Caco-2 (cell line): Measurements from ENCODE around the gene TEN1. TPM values are rescaled to one million over a fixed set of nuclear protein-coding genes. Genes with fewer than 3 reads are reported as not detected.

Experiments used
- BruUV-seq: library from RNA; stranded (reverse); fragments of 400-500 nt; replicated peaks from 2 replicates; lab custom pipeline; 2021; lab: Mats Ljungman, UMichigan
- CTCF ChIA-PET: fragments of 300-600 bp; sonication (Branson Sonifier 250); formaldehyde crosslinking; loops from one replicate; lab custom pipeline; 2022; ENCODE audit warnings: antibody characterized with exemption; lab: Charles Lee
- POLR2A ChIA-PET: fragments of 300-600 bp; sonication (Branson Sonifier 250); formaldehyde crosslinking; loops from one replicate; lab custom pipeline; 2022; ENCODE audit warnings: antibody characterized with exemption; lab: Charles Lee
- DNase-seq, 2 experiments: peaks; one replicate each; pipeline versions ENCODE4 v3.0.0 to v3.0.0-alpha.2; 2020 to 2022
- H3K27me3 ChIP-seq: replicated peaks from 2 replicates; pipeline ENCODE4 v1.6.0; 2011; ENCODE audit warnings: low read length; ENCODE audit not compliant: control insufficient read depth, insufficient read depth
- H3K36me3 ChIP-seq: 2 replicates; pipeline ENCODE4 v1.5.1; 2011; ENCODE audit warnings: low read length; ENCODE audit not compliant: control insufficient read depth, insufficient read depth
- H3K4me1 ChIP-seq: fragments of 250-450 bp; sonication (Bioruptor Pico); 2 replicates; pipeline ENCODE4 v1.5.1; 2020; ENCODE audit warnings: mild to moderate bottlenecking
- H3K4me3 ChIP-seq: 2 replicates; pipeline ENCODE4 v1.5.1; 2011; ENCODE audit warnings: low read depth, mild to moderate bottlenecking, control low read depth, low read length
- H3K9me3 ChIP-seq: fragments of 250-450 bp; sonication (Bioruptor Pico); 2 replicates; pipeline ENCODE4 v1.5.1; 2020; ENCODE audit warnings: mild to moderate bottlenecking, moderate library complexity
- H3K27ac Mint-ChIP-seq: one replicate; pipeline ENCODE4 v1.8.0; 2022; ENCODE audit warnings: mixed read lengths; ENCODE audit not compliant: unreplicated experiment
- H3K27me3 Mint-ChIP-seq: one replicate; pipeline ENCODE4 v1.8.0; 2022; ENCODE audit warnings: mixed read lengths; ENCODE audit not compliant: insufficient read depth, unreplicated experiment
- H3K36me3 Mint-ChIP-seq: one replicate; pipeline ENCODE4 v1.8.0; 2022; ENCODE audit warnings: mild to moderate bottlenecking, mixed read lengths; ENCODE audit not compliant: insufficient read depth, unreplicated experiment
- H3K4me1 Mint-ChIP-seq: one replicate; pipeline ENCODE4 v1.8.0; 2022; ENCODE audit warnings: low read depth, mixed read lengths; ENCODE audit not compliant: unreplicated experiment
- H3K4me3 Mint-ChIP-seq: one replicate; pipeline ENCODE4 v1.8.0; 2022; ENCODE audit warnings: mild to moderate bottlenecking, moderate library complexity, mixed read lengths; ENCODE audit not compliant: unreplicated experiment
- H3K9me3 Mint-ChIP-seq: one replicate; pipeline ENCODE4 v1.8.0; 2022; ENCODE audit warnings: mixed read lengths; ENCODE audit not compliant: unreplicated experiment
- CTCF ChIP-seq, 2 experiments: fragments of 200-600 bp in 1 of 2; IDR thresholded peaks; 1 replicate in 1 of 2; 2 replicates in 1 of 2; pipeline versions ENCODE4 v1.5.1 to v1.8.0; 2011 to 2022; ENCODE audit warnings: antibody characterized with exemption in 1 of 2, control low read depth in 1 of 2, inconsistent platforms in 1 of 2, low read depth in 1 of 2, low read length in 1 of 2, mild to moderate bottlenecking in 1 of 2, moderate library complexity in 1 of 2; ENCODE audit not compliant: insufficient read depth in 1 of 2, severe bottlenecking in 1 of 2, unreplicated experiment in 1 of 2
- intact Hi-C: fragments of 100-400 bp; cut with micrococcal nuclease; formaldehyde crosslinking; loops from one replicate; pipeline ENCODE4 v1.10.0; 2022; ENCODE audit not compliant: unreplicated experiment
- total RNA-seq: library from RNA; stranded (reverse); gene quantifications from 2 replicates; pipeline ENCODE4 v1.2.3, GENCODE V29; 2022

The TEN1 gene
- total RNA-seq, 1 experiment from 2014 or later: 20.3 TPM

- peaks cover 17% of the 10 kb centered on the region for H3K36me3 Mint-ChIP-seq
- intact Hi-C loops: loop anchor here (1.0 to 2.0 kb wide), 2 partner anchors 36 to 63 kb away; no protein-coding TSS in a partner anchor
- no TSS peak for BruUV-seq
- DNase-seq: no peak
- TF ChIP-seq CTCF (IDR thresholded peaks at IDR 0.05; ENCODE audit: insufficient read depth in 1 of 2, low read depth in 1 of 2, low read length in 1 of 2, severe bottlenecking in 1 of 2, unreplicated experiment in 1 of 2): no peak
- ChIA-PET CTCF (interaction anchor here (0.5 to 1.2 kb wide), 6 partner anchors 23 to 73 kb away, joined by 3 to 11 read pairs (median 6); partner anchors contain the start of gene MRPL38), POLR2A (interaction anchor here (0.6 to 1.3 kb wide), 13 partner anchors 8 to 412 kb away, joined by 3 to 15 read pairs (median 4); partner anchors contain the start of genes ACOX1, MRPL38, PRPSAP1 and TEN1)
- no peaks in the 10 kb centered on the region; the same call in none of the 2 replicates for H3K36me3 ChIP-seq
- no peaks in the 10 kb centered on the region for H3K4me1 Mint-ChIP-seq
- peak overlapping the region; percentile 17 for H3K4me3 ChIP-seq
- no peaks in the 10 kb centered on the region for H3K9me3 Mint-ChIP-seq
- peak overlapping the region; percentile 79 for H3K27ac Mint-ChIP-seq
- peak overlapping the region; percentile 79 for H3K4me3 Mint-ChIP-seq
- H3K27me3 ChIP-seq: no peaks in the 10 kb centered on the region
- H3K4me1 ChIP-seq: no peaks in the 10 kb centered on the region
- H3K9me3 ChIP-seq: no peaks in the 10 kb centered on the region
- H3K27me3 Mint-ChIP-seq: no peaks in the 10 kb centered on the region
Observed at GRCh38 chr17:75941442-75941819, 37.6 kb upstream of the TEN1 start.

- no peaks in the 10 kb centered on the region for H3K27me3 ChIP-seq
- no peaks in the 10 kb centered on the region for H3K4me1 Mint-ChIP-seq
- no peak overlapping the region for H3K4me3 ChIP-seq
- peaks cover 26% of the 10 kb centered on the region for H3K36me3 Mint-ChIP-seq
- ChIA-PET CTCF (interaction anchor here (0.7 kb wide), 1 partner anchor 516 kb away, joined by 5 read pairs; no protein-coding TSS in a partner anchor), POLR2A (no interaction called here)
- TF ChIP-seq CTCF (IDR thresholded peaks at IDR 0.05; ENCODE audit: insufficient read depth in 1 of 2, low read depth in 1 of 2, low read length in 1 of 2, severe bottlenecking in 1 of 2, unreplicated experiment in 1 of 2): no peak
- intact Hi-C loops: no loop called here
- H3K27ac Mint-ChIP-seq: no peak overlapping the region
- H3K9me3 ChIP-seq: no peaks in the 10 kb centered on the region
- no peaks in the 10 kb centered on the region for H3K4me1 ChIP-seq
- DNase-seq: no peak
- BruUV-seq: no TSS peak
- no peaks in the 10 kb centered on the region for H3K27me3 Mint-ChIP-seq
- H3K36me3 ChIP-seq: no peaks in the 10 kb centered on the region; the same call in none of the 2 replicates
- H3K4me3 Mint-ChIP-seq: no peak overlapping the region
- H3K9me3 Mint-ChIP-seq: no peaks in the 10 kb centered on the region
Observed at GRCh38 chr17:75942473-75942872, 36.6 kb upstream of the TEN1 start.

GRCh38 chr17:75943491-75943890, 35.5 kb upstream of the TEN1 start:
- Histone ChIP-seq H3K27me3 (no peaks in the 10 kb centered on the region), H3K9me3 (no peaks in the 10 kb centered on the region), H3K36me3 (no peaks in the 10 kb centered on the region; the same call in none of the 2 replicates), H3K4me3 (no peak overlapping the region), H3K4me1 (no peaks in the 10 kb centered on the region)
- DNase-seq: no peak
- H3K27me3 Mint-ChIP-seq: no peaks in the 10 kb centered on the region
- no peaks in the 10 kb centered on the region for H3K4me1 Mint-ChIP-seq
- no peak overlapping the region for H3K4me3 Mint-ChIP-seq
- H3K9me3 Mint-ChIP-seq: no peaks in the 10 kb centered on the region
- H3K36me3 Mint-ChIP-seq: peaks cover 34% of the 10 kb centered on the region
- no TSS peak for BruUV-seq
- H3K27ac Mint-ChIP-seq: no peak overlapping the region
- ChIA-PET CTCF (no interaction called here), POLR2A (no interaction called here)
- intact Hi-C loops: no loop called here
- TF ChIP-seq CTCF (IDR thresholded peaks at IDR 0.05; ENCODE audit: insufficient read depth in 1 of 2, low read depth in 1 of 2, low read length in 1 of 2, severe bottlenecking in 1 of 2, unreplicated experiment in 1 of 2): no peak
